Putamen (tissue), 1 donor: ENCODE results near the gene ANK3.
"Not testable (repeated sequence)": the region's sequence is repeated elsewhere in the genome, so short reads cannot be mapped to it uniquely, and the experiment has no call there.

ENCODE experiments used
- DNase-seq: peaks from one replicate; pipeline ENCODE4 v3.0.0-alpha.2; 2016; ENCODE audit warnings: low spot score

The ANK3 gene

GRCh38 chr10:60086862-60087261 is 302.8 kb downstream of the ANK3 start:
- DNase-seq, result no peak

DNA sequence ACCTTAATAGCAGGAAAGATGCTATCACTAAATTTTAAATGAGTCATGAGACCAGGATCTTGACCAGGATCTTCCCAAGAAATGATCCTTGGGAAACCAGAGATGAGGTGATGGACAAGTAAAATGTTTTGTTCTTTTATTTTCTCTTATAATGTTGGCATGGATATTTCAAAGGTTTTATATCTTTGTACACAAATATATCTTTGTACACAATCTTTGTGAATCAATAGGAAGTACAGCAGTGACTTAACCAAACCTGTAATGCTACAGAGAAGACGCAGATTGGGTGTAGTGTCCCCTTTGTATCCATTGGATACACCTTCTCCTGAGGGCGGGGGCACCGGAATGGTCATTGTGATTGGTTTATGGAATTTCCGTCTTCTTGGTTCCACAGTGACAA is 303.3 kb downstream of the ANK3 start:
- DNase-seq, result no peak

- no peak for DNase-seq
Observed at GRCh38 chr10:60082744-60083344, 306.8 kb downstream of the ANK3 start.

GRCh38 chr10:60082341-60082740 is 307.3 kb downstream of the ANK3 start:
- no peak for DNase-seq

DNA sequence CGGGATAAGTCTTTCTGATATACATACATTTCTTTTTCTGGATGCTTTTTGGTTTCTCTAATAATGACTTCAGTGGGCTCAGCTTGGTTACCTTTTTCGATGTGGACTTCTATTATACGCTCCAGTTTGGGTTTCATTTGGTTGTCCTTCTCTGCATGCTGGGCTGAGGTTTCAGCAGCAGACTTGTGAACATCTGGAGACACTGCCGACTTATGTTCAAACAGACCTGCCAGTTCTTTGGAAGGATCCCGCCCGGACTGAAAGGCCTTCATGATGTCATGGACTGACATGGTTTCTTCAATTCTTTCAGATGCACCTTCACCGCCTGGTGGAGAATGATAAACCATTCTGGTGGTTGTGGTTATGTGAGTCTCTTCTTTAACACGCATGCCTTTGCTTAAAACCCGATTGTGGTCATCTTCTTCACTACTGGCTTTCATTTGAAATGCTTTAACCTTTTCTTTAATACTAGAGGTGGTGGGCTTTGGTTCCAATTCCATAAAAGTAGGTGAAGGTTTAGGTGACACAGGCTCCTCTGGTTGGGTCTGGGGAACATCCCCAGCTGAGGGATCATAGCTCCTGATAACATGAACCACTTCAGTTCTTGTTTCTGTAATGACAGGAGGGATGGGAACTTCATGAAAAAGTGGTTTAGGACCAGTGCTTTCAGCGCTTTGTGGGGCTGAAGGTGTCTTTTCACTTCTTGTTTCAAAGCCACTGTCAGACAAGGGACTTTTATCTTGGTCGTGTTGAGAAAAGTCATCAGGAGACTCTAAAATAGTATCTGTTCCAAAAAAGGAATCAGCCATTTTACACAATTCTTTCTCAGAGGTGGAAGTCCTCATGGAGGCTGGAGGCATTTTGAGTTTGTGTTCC is 315.7 kb downstream of the ANK3 start:
- DNase-seq, result no peak

DNA sequence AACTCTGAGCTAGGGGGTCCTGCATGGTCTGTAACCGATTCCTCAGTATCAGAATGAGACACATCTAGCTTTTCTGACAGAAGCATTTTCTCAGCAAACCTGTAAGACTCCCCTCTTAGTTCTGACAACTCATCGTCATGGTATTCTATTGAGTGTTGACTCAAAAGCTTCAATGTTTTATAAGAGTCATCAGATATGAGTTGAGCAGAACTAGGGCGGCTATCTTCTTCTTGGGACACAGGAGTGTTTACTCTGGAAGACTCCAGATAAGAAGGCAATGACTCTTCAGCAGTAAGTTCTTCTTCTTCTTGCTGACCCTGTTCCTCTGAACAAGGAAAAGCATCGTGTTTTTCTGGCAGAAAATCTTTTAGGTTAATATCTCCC is 316.3 kb downstream of the ANK3 start:
- no peak for DNase-seq

- DNase-seq, result no peak
Observed at GRCh38 chr10:60069311-60069710, 320.4 kb downstream of the ANK3 start.

- no peak for DNase-seq
Observed at GRCh38 chr10:60050366-60050765, 339.3 kb downstream of the ANK3 start.

GRCh38 chr10:60048091-60048501 is 341.6 kb downstream of the ANK3 start:
- DNase-seq, result no peak

GRCh38 chr10:60045571-60045970 is 344.1 kb downstream of the ANK3 start:
- no peak for DNase-seq

DNA sequence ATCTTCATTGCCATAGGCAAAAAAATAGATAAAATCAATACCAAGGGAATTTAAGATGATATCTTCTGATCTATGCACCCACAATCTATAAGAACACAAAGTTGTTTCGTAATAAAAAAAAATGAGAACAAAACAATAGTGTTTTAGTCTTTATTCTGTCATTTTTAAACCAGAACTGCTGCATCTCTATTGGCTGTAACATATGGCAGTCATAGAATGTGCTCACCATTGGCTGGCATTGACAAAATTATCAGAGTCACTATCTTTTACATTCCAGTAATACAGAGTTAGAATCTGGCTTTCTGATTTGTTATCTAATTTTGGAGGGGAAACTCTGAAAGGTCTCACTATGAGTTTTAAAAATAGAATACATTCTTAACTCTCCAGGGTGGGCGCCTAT is 344.7 kb downstream of the ANK3 start:
- no peak for DNase-seq

DNA sequence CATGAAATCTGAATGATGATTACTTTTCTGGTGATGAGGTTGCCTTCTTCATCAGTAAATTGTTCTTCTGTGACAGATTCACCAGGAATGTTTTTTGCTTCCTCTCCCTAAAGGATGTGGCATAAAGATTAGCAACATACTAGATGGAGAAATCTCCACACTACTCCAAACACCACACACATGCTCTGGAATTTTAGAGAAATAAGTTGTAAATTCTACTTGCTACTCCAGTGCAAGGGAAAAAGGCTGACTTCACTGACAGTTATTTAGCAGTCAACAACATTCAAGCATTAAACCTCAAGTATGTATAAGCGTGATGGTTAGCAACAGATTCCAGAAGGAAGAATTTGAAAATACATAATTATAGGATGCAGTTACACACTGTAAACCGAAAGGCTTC is 345.4 kb downstream of the ANK3 start:
- DNase-seq, result no peak

DNA sequence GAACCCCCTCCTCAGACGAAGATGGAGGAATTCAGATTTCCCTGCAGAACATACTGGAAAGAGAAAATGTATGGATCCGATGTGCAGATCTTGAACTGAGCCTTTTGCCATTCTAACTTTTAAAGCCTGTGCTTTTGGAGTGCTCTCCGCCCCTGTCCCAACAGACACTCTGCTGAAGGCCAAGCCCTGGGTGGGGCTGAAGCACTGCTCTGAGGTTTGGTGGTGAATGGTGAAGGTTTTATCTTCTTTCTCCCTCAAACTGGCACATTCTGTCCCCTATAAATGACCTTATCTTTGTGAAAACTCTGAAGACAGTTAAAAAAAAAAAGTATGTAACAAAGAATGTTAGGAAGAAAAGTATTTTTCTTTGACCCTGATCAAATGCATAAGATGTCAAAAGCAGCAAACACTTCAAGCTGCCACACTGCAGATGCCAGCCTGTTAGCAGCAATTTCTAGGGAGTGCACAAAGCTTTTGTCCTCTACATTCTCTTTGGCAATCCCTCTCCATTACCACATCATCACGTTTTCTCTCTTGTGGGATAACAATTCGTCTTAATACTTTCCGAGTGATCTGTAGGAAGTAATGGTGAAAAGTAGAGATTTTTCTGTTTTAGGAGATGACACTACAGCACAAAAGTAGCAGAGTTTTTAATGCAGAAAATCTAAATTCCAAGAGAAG is 346.0 kb downstream of the ANK3 start:
- no peak for DNase-seq

GRCh38 chr10:60042914-60043313 is 346.8 kb downstream of the ANK3 start:
- no peak for DNase-seq

DNA sequence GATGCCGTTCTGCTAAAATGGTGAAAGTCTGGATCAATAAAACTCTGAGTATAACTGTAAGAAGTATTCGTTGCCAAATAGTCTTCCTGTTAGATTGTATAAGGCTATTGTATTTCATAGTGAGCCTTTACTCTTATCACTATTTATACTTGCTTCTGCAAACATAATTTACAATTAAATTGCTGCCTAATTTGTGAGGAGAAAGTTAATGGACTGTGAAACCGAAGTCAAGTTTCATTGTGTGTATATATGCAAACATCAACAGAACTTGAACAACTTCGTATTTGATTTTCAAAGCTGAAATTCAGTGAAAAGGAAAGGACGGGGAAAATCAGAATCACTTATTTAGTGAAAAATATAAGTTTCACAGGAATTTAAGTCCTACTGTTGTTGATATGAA is 347.4 kb downstream of the ANK3 start:
- no peak for DNase-seq

DNA sequence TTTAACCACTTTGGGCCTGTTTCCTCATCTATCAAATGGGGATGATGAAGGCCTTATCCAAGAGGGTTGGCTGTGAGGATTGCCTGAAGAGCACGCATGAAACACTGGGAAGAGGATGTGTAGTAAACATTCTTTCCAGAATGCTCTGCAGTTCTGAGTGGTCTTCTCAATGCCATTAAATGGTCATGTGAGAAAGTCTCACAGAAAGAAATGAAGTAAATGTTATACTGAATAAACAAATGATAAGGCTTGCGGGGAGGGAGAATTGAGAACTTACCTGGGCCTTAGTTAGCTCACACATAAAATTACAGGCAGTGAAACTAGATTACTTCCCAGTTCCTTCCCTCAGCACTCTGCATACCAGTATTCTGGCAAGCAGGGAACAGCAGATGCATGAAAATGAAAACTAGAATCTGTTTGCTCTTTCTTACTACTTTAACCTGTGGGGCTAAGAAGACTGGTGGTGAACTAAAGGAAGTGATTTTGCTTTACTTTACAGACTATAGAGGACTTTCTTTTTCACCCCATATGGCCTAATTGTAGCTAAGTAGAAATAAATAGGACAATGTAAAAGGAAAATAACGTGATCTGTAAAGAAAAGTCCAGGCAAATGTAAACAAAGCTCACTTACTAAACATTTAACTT is 348.1 kb downstream of the ANK3 start:
- no peak for DNase-seq

- DNase-seq, result no peak
Observed at GRCh38 chr10:60040014-60040662, 349.5 kb downstream of the ANK3 start.

GRCh38 chr10:60035984-60036383 is 353.7 kb downstream of the ANK3 start:
- no peak for DNase-seq

DNA sequence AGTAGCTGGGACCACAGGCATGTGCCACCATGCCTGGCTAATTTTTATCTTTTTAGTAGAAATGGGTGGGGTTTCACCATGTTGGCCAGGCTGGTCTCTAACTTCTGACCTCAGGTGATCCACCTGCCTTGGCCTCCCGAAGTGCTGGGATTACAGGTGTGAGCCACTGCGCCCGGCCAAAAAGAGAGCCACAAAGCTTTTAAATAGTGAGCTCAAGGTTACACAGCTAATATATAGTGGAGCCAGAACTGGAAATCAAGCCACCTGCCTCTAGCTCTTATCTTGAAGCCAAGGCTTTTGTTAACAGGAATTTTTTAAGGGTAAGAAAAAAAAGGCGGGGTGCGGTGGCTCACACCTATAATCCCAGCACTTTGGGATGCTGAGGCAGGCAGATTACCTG is 354.3 kb downstream of the ANK3 start:
- DNase-seq, result not testable (repeated sequence)

DNA sequence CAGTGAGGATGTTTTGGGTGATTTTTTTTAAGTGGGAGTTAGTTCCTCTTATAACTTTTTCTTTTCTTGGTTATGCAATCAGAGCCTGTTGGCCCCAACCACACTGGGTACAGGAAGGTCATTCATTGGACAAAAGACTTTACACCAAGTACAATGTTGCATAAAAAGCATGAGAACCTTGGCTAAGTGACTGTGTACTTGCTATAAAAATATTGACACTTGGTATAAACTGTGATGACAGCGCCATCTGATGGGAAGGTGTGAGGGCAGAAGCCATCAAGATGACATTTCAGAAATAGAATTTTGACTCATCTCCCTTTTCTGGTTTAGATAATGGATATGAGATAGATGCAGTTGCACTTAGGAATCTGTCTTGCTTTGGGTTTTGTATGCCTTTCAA is 357.0 kb downstream of the ANK3 start:
- DNase-seq, result peak; percentile 66

DNA sequence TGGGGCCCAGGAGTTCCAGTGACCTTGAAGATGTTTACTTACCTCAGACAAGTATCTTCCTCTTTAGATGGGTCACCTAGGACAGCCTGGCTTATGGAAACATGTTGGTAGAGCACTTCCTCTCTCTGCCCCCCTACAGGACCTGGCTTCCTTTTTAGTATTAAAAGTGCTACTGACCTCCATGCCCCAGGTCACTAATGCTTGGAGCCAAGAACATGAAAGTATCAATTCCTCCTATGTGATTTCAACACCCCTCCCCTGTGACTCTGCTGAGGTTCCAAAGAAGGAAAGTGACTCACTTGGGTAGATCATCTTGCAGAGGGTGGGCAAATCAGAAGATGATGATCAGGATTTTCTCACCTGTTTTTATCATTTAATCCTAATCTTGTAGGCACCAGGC is 358.0 kb downstream of the ANK3 start:
- no peak for DNase-seq

- no peak for DNase-seq
Observed at GRCh38 chr10:60031183-60031582, 358.5 kb downstream of the ANK3 start.
